ENCODE measurements around the gene PPIC. TPM values are rescaled to one million over a fixed set of nuclear protein-coding genes. Genes with fewer than 3 reads are reported as not detected.

The PPIC gene
- total and polyA plus RNA-seq, 2 donors (not counting 3 experiments of a cell fraction or from before 2014, with no cell fraction given) = 26.5 to 36.4 TPM

- CTCF ChIA-PET = interaction anchor here (2.0 kb wide), 1 partner anchor 499 kb away, joined by 4 read pairs; no protein-coding TSS in a partner anchor
- FAIRE-seq = no peak
- dilution Hi-C loops (cut with MboI; ENCODE audit: extremely low pct_ligation_motif_present, low sequenced_read_pairs) = no loop called here
These were observed 21.8 kb downstream of the PPIC start for GRCh38 chr5:123014689-123015088.

More at GRCh38 chr5:123014689-123015088, 21.8 kb downstream of the PPIC start:
- no peaks in the 10 kb centered on the region for H4K20me1 ChIP-seq (replicated peaks; ENCODE audit: control insufficient read depth, extremely low read depth, insufficient read depth, low read length)
- H3K36me3 ChIP-seq (ENCODE audit: control insufficient read depth in 2 of 2, extremely low read depth in 1 of 2, insufficient read depth in 2 of 2, low read length in 2 of 2) = no peaks in the 10 kb centered on the region
- no peak overlapping the region for H3K4me2 ChIP-seq (ENCODE audit: insufficient read depth, low read length)
- H3K27ac ChIP-seq (ENCODE audit: insufficient read depth, low read depth, low read length) = no peak overlapping the region
- no peaks in the 10 kb centered on the region for H3K4me1 ChIP-seq (ENCODE audit: control insufficient read depth, extremely low read depth, insufficient read depth, low read length)
- POLR2A ChIA-PET = no interaction called here
- H3K79me2 ChIP-seq (ENCODE audit: control insufficient read depth, insufficient read depth, low read length) = no peaks in the 10 kb centered on the region
- no peak overlapping the region for H3K9ac ChIP-seq (replicated peaks; ENCODE audit: extremely low read depth, insufficient read depth, low read length)
- H3K9me3 ChIP-seq (replicated peaks; ENCODE audit: control insufficient read depth, insufficient read depth, low read length) = no peaks in the 10 kb centered on the region
- H3K27me3 ChIP-seq (ENCODE audit: control insufficient read depth in 2 of 2, insufficient read depth in 2 of 2, low read length in 2 of 2) = no peaks in the 10 kb centered on the region
- H3K4me3 ChIP-seq (replicated peaks in 1 of 3; ENCODE audit: insufficient read depth in 1 of 3, low read depth in 1 of 3, low read length in 3 of 3) = no peak overlapping the region
- H3K9me1 ChIP-seq (replicated peaks; ENCODE audit: control insufficient read depth, extremely low read depth, insufficient read depth, low read length) = no peaks in the 10 kb centered on the region
- DNase-seq (ENCODE audit: low read depth, low spot score) = no peak
- intact Hi-C loops (cut with micrococcal nuclease) = no loop called here
- TF ChIP-seq FOS (IDR thresholded peaks at IDR 0.05; ENCODE audit: borderline replicate concordance, insufficient read depth, low read length) (no peak), GATA2 (IDR thresholded peaks at IDR 0.05; ENCODE audit: insufficient read depth, insufficient read length, low read depth, low read length) (no peak), EZH2 (IDR thresholded peaks at IDR 0.05; ENCODE audit: borderline replicate concordance, low read depth, low read length, severe bottlenecking) (no peak), MYC (IDR thresholded peaks at IDR 0.05; ENCODE audit: low read depth, low read length) (no peak), JUN (IDR thresholded peaks at IDR 0.05; ENCODE audit: borderline replicate concordance, insufficient read depth, insufficient read length, low read depth) (no peak), CTCF (IDR thresholded peaks at IDR 0.05; ENCODE audit: extremely low read depth in 1 of 2, insufficient read depth in 1 of 2, low read depth in 1 of 2, low read length in 2 of 2) (no peak), MAX (IDR thresholded peaks at IDR 0.05; ENCODE audit: insufficient read depth, insufficient read length) (no peak), POLR2A (IDR thresholded peaks at IDR 0.05; ENCODE audit: low read depth, low read length) (no peak), POLR2AphosphoS5 (IDR thresholded peaks at IDR 0.05; ENCODE audit: insufficient read depth, low read depth, low read length) (no peak)
- no TSS peak for BruUV-seq (replicated peaks)
- H2AFZ ChIP-seq (ENCODE audit: low read depth, low read length) = no peak overlapping the region

All from endothelial cell of umbilical vein (primary cell).